Measurements from ENCODE around the gene RNF17.
"Not testable (repeated sequence)": the region's sequence is repeated elsewhere in the genome, so short reads cannot be mapped to it uniquely, and the experiment has no call there.

Gene RNF17

GRCh38 chr13:24744247-24744646 is 19.7 kb upstream of the RNF17 start:
- no peak for FAIRE-seq
- no peak for DNase-seq (ENCODE audit: insufficient read length, low spot score)

GRCh38 chr13:24745516-24745860 is 18.5 kb upstream of the RNF17 start:
- FAIRE-seq, result no peak
- no peak for DNase-seq (ENCODE audit: insufficient read length, low spot score)

- FAIRE-seq (no peak), DNase-seq (ENCODE audit: insufficient read length, low spot score) (no peak)
These were observed 17.9 kb upstream of the RNF17 start for GRCh38 chr13:24745861-24746617.

- DNase-seq (ENCODE audit: insufficient read length, low spot score) (no peak), FAIRE-seq (no peak)
These were observed 17.2 kb upstream of the RNF17 start for GRCh38 chr13:24746618-24747247.

- DNase-seq (ENCODE audit: insufficient read length, low spot score), result no peak
- no peak for FAIRE-seq
These were observed 16.5 kb upstream of the RNF17 start for GRCh38 chr13:24747248-24748060.

GRCh38 chr13:24748061-24748400 is 15.9 kb upstream of the RNF17 start:
- FAIRE-seq (no peak), DNase-seq (ENCODE audit: insufficient read length, low spot score) (no peak)

GRCh38 chr13:24759197-24759596 is 4.8 kb upstream of the RNF17 start:
- no peak for DNase-seq (ENCODE audit: insufficient read length, low spot score)
- FAIRE-seq, result no peak

GRCh38 chr13:24764276-24764630 is 284 bp downstream of the RNF17 start:
- DNase-seq (ENCODE audit: insufficient read length, low spot score) (no peak), FAIRE-seq (no peak)

- no peak for FAIRE-seq
- no peak for DNase-seq (ENCODE audit: insufficient read length, low spot score)
These were observed 13.2 kb downstream of the RNF17 start for GRCh38 chr13:24777171-24777570.

GRCh38 chr13:24784319-24784718 is 20.4 kb downstream of the RNF17 start:
- no peak for FAIRE-seq

GRCh38 chr13:24788538-24788937 is 24.6 kb downstream of the RNF17 start:
- FAIRE-seq, result no peak
- DNase-seq (ENCODE audit: insufficient read length, low spot score), result no peak

More at GRCh38 chr13:24784319-24784718, 20.4 kb downstream of the RNF17 start:
- no peak for DNase-seq (ENCODE audit: insufficient read length, low spot score)

GRCh38 chr13:24802074-24802473 is 38.1 kb downstream of the RNF17 start:
- DNase-seq (ENCODE audit: insufficient read length, low spot score) (no peak), FAIRE-seq (no peak)

GRCh38 chr13:24821207-24821606 is 57.2 kb downstream of the RNF17 start:
- DNase-seq (ENCODE audit: insufficient read length, low spot score) (no peak), FAIRE-seq (no peak)

- FAIRE-seq (no peak), DNase-seq (ENCODE audit: insufficient read length, low spot score) (no peak)
These were observed 58.7 kb downstream of the RNF17 start for GRCh38 chr13:24822640-24823039.

- FAIRE-seq; DNase-seq (ENCODE audit: insufficient read length, low spot score): not testable (repeated sequence)
These were observed 59.2 kb downstream of the RNF17 start for GRCh38 chr13:24823122-24823710.

- DNase-seq (ENCODE audit: insufficient read length, low spot score) (no peak), FAIRE-seq (no peak)
These were observed 63.8 kb downstream of the RNF17 start for GRCh38 chr13:24827799-24828198.

GRCh38 chr13:24834902-24835510 is 71.0 kb downstream of the RNF17 start:
- no peak for FAIRE-seq
- DNase-seq (ENCODE audit: insufficient read length, low spot score), result no peak

- FAIRE-seq; DNase-seq (ENCODE audit: insufficient read length, low spot score): not testable (repeated sequence)
These were observed 73.6 kb downstream of the RNF17 start for GRCh38 chr13:24837528-24837927.

- DNase-seq (ENCODE audit: insufficient read length, low spot score), result no peak
- no peak for FAIRE-seq
These were observed 78.7 kb downstream of the RNF17 start for GRCh38 chr13:24842549-24843274.

- FAIRE-seq (no peak), DNase-seq (ENCODE audit: insufficient read length, low spot score) (no peak)
These were observed 87.6 kb downstream of the RNF17 start for GRCh38 chr13:24851546-24851945.

All from GM19239 (cell line).